Heart right ventricle (tissue), 16 donors: ENCODE data around the gene ST8SIA5. TPM values are rescaled to one million over a fixed set of nuclear protein-coding genes. Genes with fewer than 3 reads are reported as not detected.

Experiments used
- ATAC-seq, 8 donors: fragments of 200-7000 bp; cut with Tn5 transposase; one replicate each; pipeline ENCODE4 v1.9.1; 2020; ENCODE audit warnings: mild to moderate bottlenecking in 8 of 8, moderate library complexity in 8 of 8, moderate number of reproducible peaks in 1 of 8
- DNase-seq, 2 donors: peaks; one replicate each; pipeline ENCODE4 v3.0.0-alpha.2; 2020
- H3K27ac ChIP-seq, 10 donors: fragments of 200-600 bp; sonication (generic) in 2 of 10; one replicate each; pipeline versions ENCODE4 v1.5.0 to v1.8.0; 2020 to 2022; ENCODE audit warnings: mild to moderate bottlenecking in 3 of 10
- H3K27me3 ChIP-seq, 7 donors: fragments of 200-600 bp; one replicate each; pipeline ENCODE4 v1.8.0; 2021 to 2022; ENCODE audit warnings: mild to moderate bottlenecking in 2 of 7
- H3K36me3 ChIP-seq, 9 donors: fragments of 200-600 bp; sonication (generic) in 1 of 9; one replicate each; pipeline versions ENCODE4 v1.5.0 to v1.8.0; 2020 to 2022; ENCODE audit warnings: mild to moderate bottlenecking in 2 of 9
- H3K4me1 ChIP-seq, 9 donors: fragments of 200-600 bp; sonication (generic) in 1 of 9; one replicate each; pipeline versions ENCODE4 v1.5.0 to v1.8.0; 2020 to 2022; ENCODE audit warnings: mild to moderate bottlenecking in 4 of 9
- H3K4me3 ChIP-seq, 10 donors: fragments of 200-600 bp; sonication (generic) in 2 of 10; one replicate each; pipeline versions ENCODE4 v1.5.0 to v1.8.0; 2020 to 2022; ENCODE audit warnings: mild to moderate bottlenecking in 7 of 10, moderate library complexity in 2 of 10
- H3K9me3 ChIP-seq, 11 donors: fragments of 200-600 bp in 10 of 11; sonication (generic) in 2 of 11; one replicate each; pipeline versions ENCODE4 v1.5.0 to v1.8.0; 2013 to 2022; ENCODE audit warnings: mild to moderate bottlenecking in 2 of 11, control low read depth in 1 of 11, moderate library complexity in 1 of 11
- WGBS, 2 donors: extraction: QIAGEN DNeasy Blood & Tissue Kit; methylation state at CpG; one replicate each; pipeline ENCODE4 v1.1.7; 2013; ENCODE audit warnings: inconsistent platforms in 1 of 2; 5-methylcytosine and 5-hydroxymethylcytosine counted together
- intact Hi-C, 10 donors: fragments of 100-400 bp; cut with DNase I; formaldehyde crosslinking; loops; one replicate each; pipeline versions ENCODE4 v1.11.1 to v1.14.2; 2022
- polyA plus RNA-seq, 2 donors: library from polyadenylated mRNA; stranded (reverse); fragments of 200-250 nt; gene quantifications; one replicate each; pipeline ENCODE4 v1.2.3, GENCODE V29; 2013
- total RNA-seq, 10 donors: library from RNA; stranded (reverse); fragmentation: NEBNext Ultra II Directional in 3 of 10; extraction: Animal tissue kit (Norgen Biotek cat#: 25700) in 3 of 10; gene quantifications; one replicate each; pipeline versions ENCODE4 v1.2.1 to v1.2.4, GENCODE V29; 2021 to 2023
- TF ChIP-seq, protein P1 (sequence below), 9 donors: fragments of 200-600 bp; sonication (generic) in 2 of 9; IDR thresholded peaks; one replicate each; pipeline versions ENCODE4 v1.5.0 to v1.8.0; 2021 to 2022; ENCODE audit warnings: antibody characterized with exemption in 9 of 9, mild to moderate bottlenecking in 5 of 9, moderate library complexity in 1 of 9
- donor health status: Arrhythmogenic right ventricular cardiomyopathy.
- donor health status: ischemic (EF 13 %, LVEDD 7.1; RV severe dilation, severe dysfunction).
- donor health status: healthy with polysubstance abuse.
- donor health status: DM: no; HTN: yes; CAD: no.
- donor health status: DM: no; HTN: no; CAD: no.
- donor health status: ischemic (EF 25% LVEDD 6.9; RV normal size, moderate dysfunction).
- donor health status: ischemic (EF 25% LVEDD 5.7; RV mildly dilated, moderate dysfunction).
- donor health status: healthy.
- donor health status: DM: yes; HTN: yes; CAD: no.
- donor health status: Ischemic cardiomyopathy.
- donor health status: ischemic (EF 35%, LVEDD 5.7; RV mildly dilated, moderate dysfunction).
- donor health status: nonischemic (EF 11% LVEDD 7.7; RV severe dilation, severe dysfunction).
- donor health status: DM: yes; HTN: yes; CAD: no.
- donor health status: PGD.
- donor health status: ischemic (EF 29% LVEDD 5.4; RV normal size, mild dysfunction).
- donor health status: nonischemic (EF 23%, LVEDD 6.1; RV moderate dilation, normal function).

The ST8SIA5 gene
- total and polyA plus RNA-seq, 12 donors = 1.0 to 16.8 (median 5.1) TPM

DNA sequence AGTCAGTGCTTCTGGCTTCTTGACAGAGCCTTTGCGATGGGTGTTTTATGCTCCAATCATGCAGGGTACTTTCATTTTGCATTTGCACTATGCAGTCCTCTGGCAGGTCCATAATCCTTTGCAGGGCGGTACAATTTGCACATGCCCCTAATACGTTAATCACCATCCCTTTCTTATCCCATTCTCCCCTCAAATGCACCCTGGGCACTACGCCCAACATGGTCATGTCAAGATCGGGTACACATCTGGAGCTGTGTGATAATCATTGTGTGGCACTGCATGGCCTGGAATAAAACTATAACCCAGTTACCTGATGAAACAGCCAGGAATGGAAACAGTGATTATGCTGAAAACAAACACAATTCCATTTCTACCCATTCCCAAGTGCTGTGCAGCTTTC is 127.5 kb downstream of the ST8SIA5 start:
- intact Hi-C loops = loop anchor here in 2 of 10 donors (2.0 to 10.0 kb wide), 2 partner anchors 65 to 67 kb away; no protein-coding TSS in a partner anchor
- TF ChIP-seq, protein P1, sequence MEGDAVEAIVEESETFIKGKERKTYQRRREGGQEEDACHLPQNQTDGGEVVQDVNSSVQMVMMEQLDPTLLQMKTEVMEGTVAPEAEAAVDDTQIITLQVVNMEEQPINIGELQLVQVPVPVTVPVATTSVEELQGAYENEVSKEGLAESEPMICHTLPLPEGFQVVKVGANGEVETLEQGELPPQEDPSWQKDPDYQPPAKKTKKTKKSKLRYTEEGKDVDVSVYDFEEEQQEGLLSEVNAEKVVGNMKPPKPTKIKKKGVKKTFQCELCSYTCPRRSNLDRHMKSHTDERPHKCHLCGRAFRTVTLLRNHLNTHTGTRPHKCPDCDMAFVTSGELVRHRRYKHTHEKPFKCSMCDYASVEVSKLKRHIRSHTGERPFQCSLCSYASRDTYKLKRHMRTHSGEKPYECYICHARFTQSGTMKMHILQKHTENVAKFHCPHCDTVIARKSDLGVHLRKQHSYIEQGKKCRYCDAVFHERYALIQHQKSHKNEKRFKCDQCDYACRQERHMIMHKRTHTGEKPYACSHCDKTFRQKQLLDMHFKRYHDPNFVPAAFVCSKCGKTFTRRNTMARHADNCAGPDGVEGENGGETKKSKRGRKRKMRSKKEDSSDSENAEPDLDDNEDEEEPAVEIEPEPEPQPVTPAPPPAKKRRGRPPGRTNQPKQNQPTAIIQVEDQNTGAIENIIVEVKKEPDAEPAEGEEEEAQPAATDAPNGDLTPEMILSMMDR (IDR thresholded peaks at IDR 0.05) = no peak
- WGBS, 2 donors = 89 to 95% methylated on average over 5 of the region's 5 CpGs
- H3K27me3 ChIP-seq = peaks cover 0 to 30% (median 5%) of the 10 kb centered on the region in 7 donors
- H3K4me1 ChIP-seq = peaks cover 0 to under 1% (median 0%) of the 10 kb centered on the region in 9 donors
- H3K27ac ChIP-seq = no peak overlapping the region
- no peaks in the 10 kb centered on the region for H3K36me3 ChIP-seq
- no peak overlapping the region for H3K4me3 ChIP-seq
- no peaks in the 10 kb centered on the region for H3K9me3 ChIP-seq
- ATAC-seq (no peak), DNase-seq (no peak)

DNA sequence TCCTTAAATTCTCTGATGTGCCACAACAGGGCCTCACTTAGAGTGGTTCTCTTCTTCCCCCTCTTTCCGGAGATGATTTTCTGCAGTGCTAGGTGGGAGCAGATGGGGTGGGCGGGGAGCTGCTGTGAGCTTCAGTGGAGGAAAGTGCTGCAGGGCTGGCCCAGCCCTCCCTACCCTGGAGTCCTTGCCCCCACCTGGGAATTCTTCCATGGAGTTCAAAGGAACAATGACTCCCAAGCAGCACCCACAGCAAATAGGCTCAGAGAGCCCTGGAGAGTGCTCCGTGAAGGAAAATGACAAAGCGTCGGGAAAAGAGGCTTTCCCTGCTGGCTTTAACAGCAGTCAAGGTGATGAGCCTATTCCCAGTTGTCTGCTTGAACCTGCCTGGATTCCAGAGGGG is 128.6 kb downstream of the ST8SIA5 start:
- Histone ChIP-seq H3K36me3 (no peaks in the 10 kb centered on the region), H3K27me3 (peaks cover 0 to 30% (median 5%) of the 10 kb centered on the region in 7 donors), H3K4me3 (no peak overlapping the region), H3K9me3 (no peaks in the 10 kb centered on the region), H3K4me1 (peaks cover 0 to 12% (median 6%) of the 10 kb centered on the region in 9 donors), H3K27ac (no peak overlapping the region)
- TF ChIP-seq, protein P1 (IDR thresholded peaks at IDR 0.05) = no peak
- WGBS, 2 donors = 82 to 87% methylated on average over 5 of the region's 5 CpGs
- DNase-seq (no peak), ATAC-seq (no peak)
- intact Hi-C loops = loop anchor here in 2 of 10 donors (2.0 to 10.0 kb wide), 2 partner anchors 63 to 65 kb away; no protein-coding TSS in a partner anchor

DNA sequence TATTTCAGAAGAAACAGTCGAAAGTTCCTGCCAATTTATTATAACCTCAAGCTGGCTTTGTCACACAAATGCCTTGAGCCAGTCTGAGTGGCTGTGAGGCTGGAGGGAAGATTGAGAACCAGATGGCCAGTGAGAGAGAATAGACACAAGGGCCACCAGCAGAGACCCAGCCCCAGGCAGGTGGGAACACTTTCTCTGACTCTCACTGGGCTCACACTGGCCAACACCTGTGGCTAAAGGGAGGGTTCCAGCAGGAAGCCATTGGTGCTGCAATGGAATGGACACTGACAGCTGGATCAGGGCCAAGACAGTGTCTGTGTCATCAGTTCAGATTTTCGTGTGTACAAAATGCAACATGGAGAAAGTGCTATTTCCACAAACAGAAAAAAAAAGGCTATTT is 129.7 kb downstream of the ST8SIA5 start:
- Histone ChIP-seq H3K4me1 (peaks cover 0 to 15% (median 8%) of the 10 kb centered on the region in 9 donors), H3K27ac (no peak overlapping the region), H3K4me3 (no peak overlapping the region), H3K36me3 (no peaks in the 10 kb centered on the region), H3K27me3 (peaks cover 0 to 30% (median 5%) of the 10 kb centered on the region in 7 donors), H3K9me3 (no peaks in the 10 kb centered on the region)
- intact Hi-C loops = loop anchor here in 1 of 10 donors (10.0 kb wide), 1 partner anchor 62 kb away; no protein-coding TSS in a partner anchor
- 59 to 79% methylated on average over 2 of the region's 2 CpGs for WGBS, 2 donors
- TF ChIP-seq, protein P1 (IDR thresholded peaks at IDR 0.05) = no peak
- ATAC-seq = no peak
- DNase-seq = no peak

DNA sequence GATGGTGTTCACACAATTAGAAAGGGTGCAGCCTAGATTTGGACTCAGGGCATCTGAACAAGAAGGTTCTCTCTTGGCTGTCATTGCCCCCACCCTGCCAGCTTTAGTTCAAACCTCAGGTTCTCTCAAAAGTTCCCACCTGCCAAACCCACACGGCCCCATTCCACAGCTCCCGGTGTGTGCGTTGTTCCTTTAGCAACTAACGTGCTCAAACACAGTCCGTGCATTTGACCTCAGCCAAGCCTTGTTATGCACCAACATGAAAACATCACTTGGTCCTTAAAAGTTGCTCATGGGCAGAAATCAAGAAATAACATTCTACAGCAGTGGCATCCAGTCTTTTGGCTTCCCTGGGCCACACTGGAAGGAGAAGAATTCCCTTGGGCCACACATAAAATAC is 131.8 kb downstream of the ST8SIA5 start:
- Histone ChIP-seq H3K4me3 (no peak overlapping the region), H3K9me3 (no peaks in the 10 kb centered on the region), H3K36me3 (no peaks in the 10 kb centered on the region), H3K27me3 (peaks cover 0 to 30% (median 5%) of the 10 kb centered on the region in 7 donors), H3K27ac (no peak overlapping the region), H3K4me1 (peaks cover 0 to 15% (median 8%) of the 10 kb centered on the region in 9 donors)
- DNase-seq (no peak), ATAC-seq (no peak)
- TF ChIP-seq, protein P1 (IDR thresholded peaks at IDR 0.05) = no peak
- intact Hi-C loops = loop anchor here in 1 of 10 donors (10.0 kb wide), 1 partner anchor 60 kb away; no protein-coding TSS in a partner anchor
- WGBS, 2 donors = 86 to 88% methylated on average over 5 of the region's 5 CpGs
